ENCODE results near the gene PLXNB1.
"Not testable (repeated sequence)": the region's sequence is repeated elsewhere in the genome, so short reads cannot be mapped to it uniquely, and the experiment has no call there.

Gene PLXNB1

DNA sequence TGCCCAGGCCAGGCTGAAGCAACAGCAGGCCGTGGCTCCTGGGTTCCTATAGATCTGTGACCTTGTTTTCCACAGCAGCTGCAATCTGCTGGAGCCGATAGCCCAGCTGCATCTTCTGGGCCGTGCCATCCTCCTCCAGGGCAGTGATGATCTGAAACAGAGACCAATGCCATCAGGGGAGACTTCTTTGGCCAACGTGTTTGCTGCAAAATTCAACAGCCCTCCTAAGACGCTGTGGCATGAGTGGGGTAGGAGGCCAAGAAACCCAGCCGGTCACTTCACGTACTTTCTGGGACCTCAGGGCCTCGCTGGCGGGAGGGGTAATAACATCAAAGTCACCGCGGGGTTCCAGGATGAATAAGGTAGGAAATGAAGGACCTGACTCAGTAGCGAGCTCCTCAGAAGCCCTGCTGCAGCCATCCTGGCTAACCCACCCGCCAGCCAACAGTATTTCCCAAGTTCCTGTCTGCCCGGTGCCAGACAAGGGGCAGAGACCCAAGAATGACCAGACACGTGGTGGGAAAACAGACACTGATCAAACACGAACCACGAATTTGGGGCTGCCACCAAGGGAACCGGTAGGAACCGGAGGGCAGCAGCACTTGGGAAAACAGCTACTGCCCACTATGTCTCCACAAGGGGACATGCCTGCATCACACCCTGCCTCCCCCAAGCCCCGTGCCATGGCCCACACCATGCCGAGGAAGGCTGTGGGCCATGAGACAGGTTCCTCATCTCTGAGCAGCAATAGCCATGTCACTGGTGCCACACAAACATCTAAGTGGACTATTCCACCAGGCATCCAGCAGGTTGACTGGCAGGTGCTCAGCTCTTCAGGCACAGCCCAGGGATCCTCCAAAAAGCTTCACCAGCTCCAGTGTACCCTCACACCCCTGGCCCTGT lies 25.2 kb downstream of the PLXNB1 start:
- DNase-seq (ENCODE audit: low read depth, low spot score), result no peak
- Histone ChIP-seq H3K36me3 (ENCODE audit: control insufficient read depth, insufficient read depth, low read length) (peaks cover 50% of the 10 kb centered on the region), H3K27me3 (ENCODE audit: control insufficient read depth, insufficient read depth, low read length) (no peaks in the 10 kb centered on the region), H3K4me1 (ENCODE audit: control insufficient read depth, insufficient read depth, low read length) (no peaks in the 10 kb centered on the region), H3K9me3 (ENCODE audit: control insufficient read depth, insufficient read depth, low read length) (no peaks in the 10 kb centered on the region), H3K27ac (ENCODE audit: low read length) (no peak overlapping the region), H3K4me3 (ENCODE audit: low read length) (no peak overlapping the region)
- no CpG with 5 or more reads among the region's 21 CpGs for WGBS (ENCODE audit: insufficient coverage, insufficient read length)

DNA sequence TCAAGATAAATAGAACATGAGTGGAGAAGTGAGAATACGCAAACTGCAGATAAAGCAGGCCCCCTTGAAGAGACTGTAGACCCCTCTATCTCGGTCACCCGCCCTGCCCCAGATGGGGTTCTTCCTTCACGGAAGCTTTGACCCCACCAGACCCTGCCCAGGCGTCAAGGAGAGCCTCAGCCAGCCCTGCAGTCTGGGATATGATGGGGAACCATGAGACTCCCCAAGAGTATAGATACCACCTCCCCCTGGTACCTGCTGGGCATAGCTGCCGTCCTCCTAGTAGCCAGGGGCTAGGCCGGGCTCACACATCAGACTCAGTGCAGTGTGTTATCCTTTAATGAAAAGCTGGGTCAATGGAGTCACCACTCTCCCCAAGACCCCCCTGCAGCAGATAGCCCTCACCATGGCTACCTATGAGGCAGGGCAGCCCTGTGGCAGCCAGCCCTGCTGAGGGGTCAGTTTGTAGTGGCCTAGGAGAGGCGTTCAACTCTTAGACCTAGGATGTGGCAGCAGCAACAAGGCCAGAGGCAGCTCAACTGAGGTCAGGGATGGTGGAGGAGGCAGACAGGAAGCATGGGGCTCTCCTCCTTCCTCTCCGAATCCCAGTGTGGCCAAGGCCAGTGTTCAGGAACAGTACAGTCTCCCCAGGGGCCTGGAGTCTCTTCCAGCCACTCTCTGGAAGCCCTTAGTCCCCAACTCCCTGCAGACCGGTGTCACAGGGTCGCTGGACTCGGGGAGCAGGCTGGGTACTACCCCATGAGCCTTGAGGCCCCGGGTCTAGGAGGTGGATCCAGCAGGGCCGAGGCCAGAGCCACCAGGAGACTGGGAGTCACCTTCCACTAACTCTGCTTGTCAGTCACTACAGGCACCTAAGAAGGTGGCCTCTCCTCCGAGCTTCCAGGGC lies 26.1 kb downstream of the PLXNB1 start:
- WGBS (ENCODE audit: insufficient coverage, insufficient read length), result no CpG with 5 or more reads among the region's 15 CpGs
- 0 out of 2 replicates have a peak, but pooled peaks cover 1% of the 10 kb centered on the region for H3K4me1 ChIP-seq (ENCODE audit: control insufficient read depth, insufficient read depth, low read length)
- H3K36me3 ChIP-seq (ENCODE audit: control insufficient read depth, insufficient read depth, low read length), result peaks cover 41% of the 10 kb centered on the region
- H3K27ac ChIP-seq (ENCODE audit: low read length), result no peak overlapping the region
- H3K27me3 ChIP-seq (ENCODE audit: control insufficient read depth, insufficient read depth, low read length), result no peaks in the 10 kb centered on the region
- no peaks in the 10 kb centered on the region for H3K9me3 ChIP-seq (ENCODE audit: control insufficient read depth, insufficient read depth, low read length)
- no peak for DNase-seq (ENCODE audit: low read depth, low spot score)
- H3K4me3 ChIP-seq (ENCODE audit: low read length), result no peak overlapping the region

DNA sequence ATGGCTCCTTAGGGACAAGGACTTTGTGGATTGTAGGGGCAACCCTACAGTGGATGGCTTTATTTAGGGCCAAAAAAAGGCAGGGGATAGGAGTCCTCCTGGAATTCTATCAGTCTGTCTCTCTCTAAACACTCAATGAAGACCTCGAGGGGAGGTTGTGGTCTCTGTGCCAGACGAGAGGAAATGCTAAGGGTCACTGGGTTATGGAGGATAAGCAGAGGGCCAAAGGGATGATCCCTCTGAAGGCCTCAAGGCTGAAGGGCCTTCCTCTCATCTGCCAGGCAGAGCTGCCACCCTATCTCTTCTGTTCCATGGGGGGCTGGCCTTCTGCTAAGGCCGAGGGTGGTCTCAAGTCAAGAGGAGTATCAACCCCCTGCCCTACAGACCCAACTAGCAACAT lies 27.0 kb downstream of the PLXNB1 start:
- no peak for DNase-seq (ENCODE audit: low read depth, low spot score)
- no peak overlapping the region for H3K27ac ChIP-seq (ENCODE audit: low read length)
- no CpG with 5 or more reads among the region's 3 CpGs for WGBS (ENCODE audit: insufficient coverage, insufficient read length)
- peaks cover 36% of the 10 kb centered on the region for H3K36me3 ChIP-seq (ENCODE audit: control insufficient read depth, insufficient read depth, low read length)
- no peaks in the 10 kb centered on the region for H3K27me3 ChIP-seq (ENCODE audit: control insufficient read depth, insufficient read depth, low read length)
- 0 out of 2 replicates have a peak, but pooled peaks cover 5% of the 10 kb centered on the region for H3K4me1 ChIP-seq (ENCODE audit: control insufficient read depth, insufficient read depth, low read length)
- H3K4me3 ChIP-seq (ENCODE audit: low read length), result no peak overlapping the region
- no peaks in the 10 kb centered on the region for H3K9me3 ChIP-seq (ENCODE audit: control insufficient read depth, insufficient read depth, low read length)

DNA sequence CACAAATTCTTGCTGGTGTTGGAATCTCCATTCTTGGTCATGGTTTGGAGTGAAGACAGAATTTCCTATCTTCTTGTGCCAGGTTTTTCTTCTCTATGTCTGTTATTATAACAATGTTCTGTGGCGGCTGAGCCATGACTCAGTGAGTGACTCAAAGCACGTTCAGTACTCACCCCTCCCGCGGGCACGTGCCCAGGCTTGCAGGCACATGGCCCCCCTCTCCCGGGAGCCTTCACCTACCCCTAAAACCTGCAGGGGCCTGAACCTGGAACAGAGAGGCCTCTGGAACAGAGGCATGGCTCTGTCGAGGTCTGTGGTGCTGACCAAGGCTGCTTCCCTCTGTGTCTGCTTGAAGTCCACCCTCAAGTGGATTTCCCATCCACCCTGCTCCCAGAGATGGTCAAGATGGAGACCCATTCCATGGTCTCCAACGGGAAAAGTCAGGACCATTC lies 27.6 kb downstream of the PLXNB1 start:
- Histone ChIP-seq H3K9me3 (ENCODE audit: control insufficient read depth, insufficient read depth, low read length) (no peaks in the 10 kb centered on the region), H3K4me1 (ENCODE audit: control insufficient read depth, insufficient read depth, low read length) (0 out of 2 replicates have a peak, but pooled peaks cover 5% of the 10 kb centered on the region), H3K4me3 (ENCODE audit: low read length) (no peak overlapping the region), H3K27ac (ENCODE audit: low read length) (no peak overlapping the region), H3K36me3 (ENCODE audit: control insufficient read depth, insufficient read depth, low read length) (peaks cover 32% of the 10 kb centered on the region), H3K27me3 (ENCODE audit: control insufficient read depth, insufficient read depth, low read length) (no peaks in the 10 kb centered on the region)
- no CpG with 5 or more reads among the region's 8 CpGs for WGBS (ENCODE audit: insufficient coverage, insufficient read length)
- DNase-seq (ENCODE audit: low read depth, low spot score), result no peak

DNA sequence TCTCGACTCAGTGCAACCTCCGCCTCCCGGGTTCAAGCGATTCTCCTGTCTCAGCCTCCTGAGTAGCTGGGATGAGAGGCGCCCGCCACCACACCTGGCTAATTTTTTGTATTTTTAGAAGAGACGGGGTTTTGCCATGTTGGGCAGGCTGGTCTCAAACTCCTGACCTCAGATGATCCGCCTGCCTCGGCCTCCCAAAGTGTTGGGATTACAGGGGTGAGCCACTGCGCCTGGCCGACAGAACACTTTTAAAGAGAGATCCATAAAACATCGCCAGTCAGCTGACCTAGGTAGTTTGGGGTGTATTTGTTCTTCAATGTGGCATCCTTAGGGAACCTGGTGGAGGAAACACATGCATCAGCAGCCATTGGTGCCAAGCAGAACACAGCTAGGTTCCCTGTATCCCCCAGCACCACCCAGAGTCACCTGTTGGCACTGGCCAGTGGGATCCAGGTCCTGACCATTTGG lies 28.4 kb downstream of the PLXNB1 start:
- DNase-seq (ENCODE audit: low read depth, low spot score); H3K27me3 ChIP-seq (ENCODE audit: control insufficient read depth, insufficient read depth, low read length); H3K27ac ChIP-seq (ENCODE audit: low read length); H3K4me3 ChIP-seq (ENCODE audit: low read length); H3K4me1 ChIP-seq (ENCODE audit: control insufficient read depth, insufficient read depth, low read length); H3K9me3 ChIP-seq (ENCODE audit: control insufficient read depth, insufficient read depth, low read length): not testable (repeated sequence)
- WGBS (ENCODE audit: insufficient coverage, insufficient read length), result no CpG with 5 or more reads among the region's 12 CpGs
- peaks cover 25% of the 10 kb centered on the region for H3K36me3 ChIP-seq (ENCODE audit: control insufficient read depth, insufficient read depth, low read length)

DNA sequence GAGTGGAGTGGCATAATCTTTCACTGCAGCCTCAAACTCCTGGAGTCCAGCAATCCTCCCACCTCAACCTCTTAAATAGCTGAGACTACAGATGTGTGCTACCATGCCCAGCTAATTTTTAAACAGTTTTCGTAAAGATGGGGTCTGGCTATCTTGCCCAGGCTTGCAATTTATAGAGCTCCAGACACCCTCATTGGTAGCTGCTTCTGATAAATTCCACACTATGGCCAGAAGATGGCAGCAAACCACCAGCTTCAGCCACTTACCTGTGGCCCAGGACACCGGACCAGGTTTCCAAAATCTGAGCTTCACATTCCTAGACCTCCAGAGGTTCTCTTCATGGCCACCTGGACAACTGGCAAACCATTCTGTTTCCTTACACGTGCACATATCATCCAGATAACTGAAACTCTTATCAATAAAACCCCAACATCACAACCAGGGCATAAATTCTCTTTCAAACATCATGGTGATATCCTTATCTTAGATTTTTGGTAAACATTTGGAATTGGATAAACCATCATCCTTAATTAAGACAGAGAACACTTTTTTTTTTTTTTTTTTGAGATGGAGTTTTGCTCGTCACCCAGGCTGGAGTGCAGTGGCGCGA lies 29.0 kb downstream of the PLXNB1 start:
- WGBS (ENCODE audit: insufficient coverage, insufficient read length), result no CpG with 5 or more reads among the region's 6 CpGs
- H3K9me3 ChIP-seq (ENCODE audit: control insufficient read depth, insufficient read depth, low read length), result no peaks in the 10 kb centered on the region

DNA sequence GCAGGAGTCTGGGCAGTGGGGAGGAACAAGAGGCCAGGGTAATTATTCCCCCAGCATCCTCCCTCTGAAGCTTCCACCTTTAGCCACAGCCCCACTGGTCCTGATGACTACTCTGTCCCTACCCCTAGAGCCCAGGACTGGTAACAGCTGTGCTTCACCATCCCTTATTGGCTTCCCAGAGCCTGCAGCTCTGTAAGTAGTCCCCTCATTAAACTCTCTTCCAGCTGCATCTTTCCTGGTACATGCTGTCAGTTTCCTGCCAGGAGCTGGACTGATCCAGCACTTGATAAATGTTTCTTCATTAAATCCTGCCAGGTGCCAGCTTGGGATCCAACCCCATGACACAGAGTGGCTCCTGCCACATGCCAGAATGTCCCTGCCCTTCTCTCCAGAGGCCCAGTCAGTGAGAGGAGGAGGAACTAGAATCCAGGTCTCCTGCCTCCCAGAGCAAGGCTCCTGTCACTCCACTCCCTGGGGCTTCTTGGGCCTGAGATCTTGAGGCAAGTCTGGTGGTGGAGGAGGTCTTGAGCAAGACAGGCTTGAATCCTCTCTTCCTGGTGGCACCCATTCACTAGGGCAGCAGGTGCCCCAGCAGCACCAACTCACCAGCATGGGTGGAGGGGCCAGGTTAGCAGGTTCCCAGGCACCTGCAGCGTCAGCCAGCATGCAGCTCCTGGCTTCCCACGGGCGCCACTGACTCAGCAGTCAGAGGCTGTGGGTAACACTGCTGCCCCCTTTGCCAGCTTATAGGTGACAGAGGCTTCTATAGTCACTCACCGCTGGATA lies 30.3 kb downstream of the PLXNB1 start:
- Histone ChIP-seq H3K9me3 (ENCODE audit: control insufficient read depth, insufficient read depth, low read length) (no peaks in the 10 kb centered on the region), H3K27ac (ENCODE audit: low read length) (no peak overlapping the region), H3K4me1 (ENCODE audit: control insufficient read depth, insufficient read depth, low read length) (0 out of 2 replicates have a peak, but pooled peaks cover 5% of the 10 kb centered on the region), H3K36me3 (ENCODE audit: control insufficient read depth, insufficient read depth, low read length) (peaks cover 11% of the 10 kb centered on the region; the same call in 1 of the 2 replicates), H3K27me3 (ENCODE audit: control insufficient read depth, insufficient read depth, low read length) (no peaks in the 10 kb centered on the region), H3K4me3 (ENCODE audit: low read length) (no peak overlapping the region)
- no CpG with 5 or more reads among the region's 4 CpGs for WGBS (ENCODE audit: insufficient coverage, insufficient read length)
- no peak for DNase-seq (ENCODE audit: low read depth, low spot score)

More for the DNA sequence above, 29.0 kb downstream of the PLXNB1 start:
- Histone ChIP-seq H3K4me3 (ENCODE audit: low read length) (no peak overlapping the region), H3K4me1 (ENCODE audit: control insufficient read depth, insufficient read depth, low read length) (0 out of 2 replicates have a peak, but pooled peaks cover 5% of the 10 kb centered on the region), H3K36me3 (ENCODE audit: control insufficient read depth, insufficient read depth, low read length) (peaks cover 21% of the 10 kb centered on the region), H3K27ac (ENCODE audit: low read length) (no peak overlapping the region), H3K27me3 (ENCODE audit: control insufficient read depth, insufficient read depth, low read length) (no peaks in the 10 kb centered on the region)
- DNase-seq (ENCODE audit: low read depth, low spot score), result peak; percentile 55

DNA sequence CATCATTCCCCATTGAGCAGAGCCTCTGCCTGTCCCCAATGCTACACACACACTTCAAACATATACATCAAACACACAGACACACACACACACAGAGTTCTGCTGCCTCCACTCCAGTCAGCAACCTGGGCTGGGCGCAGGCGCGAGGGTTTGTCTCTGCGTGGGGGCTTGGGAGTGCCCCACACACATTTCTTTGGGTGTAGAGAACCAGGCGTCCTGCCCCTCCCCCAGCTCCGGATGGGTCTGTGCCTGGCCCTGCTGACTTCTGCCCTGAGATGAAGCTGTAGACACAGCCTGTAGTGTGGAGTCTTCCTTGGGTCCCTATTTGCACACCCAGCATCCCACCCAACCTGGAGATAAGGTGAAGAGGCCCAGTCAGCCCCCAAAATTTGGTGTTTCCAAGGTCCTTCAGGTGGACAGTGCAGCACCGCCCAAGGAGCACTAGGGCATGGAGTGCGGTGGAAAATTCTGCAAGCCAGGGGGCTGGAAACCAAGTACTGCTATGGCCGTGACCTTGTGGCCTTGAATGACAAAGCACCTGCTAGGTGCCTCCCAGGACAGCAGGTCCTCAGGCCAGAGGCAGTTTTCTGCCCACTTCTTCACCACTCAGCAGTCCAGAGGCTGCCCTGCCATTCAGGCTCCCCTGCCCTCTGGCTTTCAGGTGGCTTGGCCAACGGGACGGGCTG lies 31.0 kb downstream of the PLXNB1 start:
- no peaks in the 10 kb centered on the region for H3K9me3 ChIP-seq (ENCODE audit: control insufficient read depth, insufficient read depth, low read length)
- H3K36me3 ChIP-seq (ENCODE audit: control insufficient read depth, insufficient read depth, low read length), result peaks cover 5% of the 10 kb centered on the region; the same call in 1 of the 2 replicates
- no CpG with 5 or more reads among the region's 11 CpGs for WGBS (ENCODE audit: insufficient coverage, insufficient read length)
- no peak overlapping the region for H3K4me3 ChIP-seq (ENCODE audit: low read length)
- DNase-seq (ENCODE audit: low read depth, low spot score), result no peak
- H3K27me3 ChIP-seq (ENCODE audit: control insufficient read depth, insufficient read depth, low read length), result no peaks in the 10 kb centered on the region
- H3K27ac ChIP-seq (ENCODE audit: low read length), result no peak overlapping the region
- H3K4me1 ChIP-seq (ENCODE audit: control insufficient read depth, insufficient read depth, low read length), result 0 out of 2 replicates have a peak, but pooled peaks cover 5% of the 10 kb centered on the region
